ENCODE measurements around the gene HPS4.
"Not testable (repeated sequence)": the region's sequence is repeated elsewhere in the genome, so short reads cannot be mapped to it uniquely, and the experiment has no call there.

The HPS4 gene

DNA sequence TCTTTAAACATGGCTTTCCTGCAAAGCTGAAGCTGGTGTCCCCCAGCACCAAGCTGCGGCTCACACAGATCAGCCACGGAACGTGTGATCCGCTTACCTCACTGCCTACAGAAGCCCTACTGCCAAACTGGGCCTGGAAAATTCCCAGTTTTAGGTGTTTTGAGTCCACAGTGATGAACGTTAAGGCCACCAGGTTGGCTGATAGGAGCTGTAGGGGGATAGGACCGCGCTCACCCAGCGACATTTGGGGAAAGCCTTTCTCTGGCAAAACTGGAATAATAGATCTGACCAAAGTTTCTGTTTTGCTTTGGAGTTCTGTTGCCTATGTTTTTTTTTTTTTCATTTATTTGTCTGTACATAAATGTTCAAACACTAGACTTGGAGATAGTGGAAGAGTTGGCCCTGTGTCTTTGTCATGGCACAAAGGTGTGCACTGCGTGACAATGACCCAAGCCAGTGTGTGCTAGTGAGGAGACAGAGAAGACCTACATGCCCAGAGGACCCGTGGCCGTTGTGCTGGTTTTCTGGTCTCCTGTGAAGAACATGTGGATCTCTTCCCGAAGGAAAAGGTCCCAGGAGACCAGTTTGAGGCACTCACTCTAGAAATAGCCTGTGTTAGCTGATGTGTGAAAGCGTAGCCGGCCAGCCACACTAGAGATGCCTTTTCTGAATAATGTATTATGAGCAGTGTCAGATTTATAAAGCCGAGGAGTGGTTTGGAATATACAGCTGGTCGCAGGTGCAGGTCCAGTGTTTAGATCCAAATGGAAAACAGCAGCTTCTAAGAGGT is 39.5 kb downstream of the HPS4 start:
- Histone ChIP-seq H3K27me3 (no peaks in the 10 kb centered on the region), H3K9me3 (no peaks in the 10 kb centered on the region), H3K4me3 (ENCODE audit: low read depth, low read length) (no peak overlapping the region), H3K36me3 (no peaks in the 10 kb centered on the region), H3K4me1 (no peaks in the 10 kb centered on the region)
- no peak for TF ChIP-seq CTCF (IDR thresholded peaks at IDR 0.05; ENCODE audit: low read depth, low read length)
- DNase-seq = no peak

GRCh38 chr22:26442086-26442756 is 41.4 kb downstream of the HPS4 start:
- H3K4me1 ChIP-seq = no peaks in the 10 kb centered on the region

GRCh38 chr22:26439559-26439958 is 44.0 kb downstream of the HPS4 start:
- no peak overlapping the region for H3K4me3 ChIP-seq (ENCODE audit: low read depth, low read length)
- no peaks in the 10 kb centered on the region for H3K9me3 ChIP-seq
- H3K36me3 ChIP-seq = no peaks in the 10 kb centered on the region
- H3K4me1 ChIP-seq = no peaks in the 10 kb centered on the region
- DNase-seq = no peak
- no peak for TF ChIP-seq CTCF (IDR thresholded peaks at IDR 0.05; ENCODE audit: low read depth, low read length)
- no peaks in the 10 kb centered on the region for H3K27me3 ChIP-seq

More at GRCh38 chr22:26442086-26442756, 41.4 kb downstream of the HPS4 start:
- no peaks in the 10 kb centered on the region for H3K27me3 ChIP-seq
- TF ChIP-seq CTCF (IDR thresholded peaks at IDR 0.05; ENCODE audit: low read depth, low read length) = no peak
- no peak for DNase-seq
- no peaks in the 10 kb centered on the region for H3K36me3 ChIP-seq
- H3K9me3 ChIP-seq = no peaks in the 10 kb centered on the region
- H3K4me3 ChIP-seq (ENCODE audit: low read depth, low read length) = no peak overlapping the region

- not testable (repeated sequence) for H3K27me3 ChIP-seq, H3K9me3 ChIP-seq
Measured at GRCh38 chr22:26438776-26439175, 44.8 kb downstream of the HPS4 start.

DNA sequence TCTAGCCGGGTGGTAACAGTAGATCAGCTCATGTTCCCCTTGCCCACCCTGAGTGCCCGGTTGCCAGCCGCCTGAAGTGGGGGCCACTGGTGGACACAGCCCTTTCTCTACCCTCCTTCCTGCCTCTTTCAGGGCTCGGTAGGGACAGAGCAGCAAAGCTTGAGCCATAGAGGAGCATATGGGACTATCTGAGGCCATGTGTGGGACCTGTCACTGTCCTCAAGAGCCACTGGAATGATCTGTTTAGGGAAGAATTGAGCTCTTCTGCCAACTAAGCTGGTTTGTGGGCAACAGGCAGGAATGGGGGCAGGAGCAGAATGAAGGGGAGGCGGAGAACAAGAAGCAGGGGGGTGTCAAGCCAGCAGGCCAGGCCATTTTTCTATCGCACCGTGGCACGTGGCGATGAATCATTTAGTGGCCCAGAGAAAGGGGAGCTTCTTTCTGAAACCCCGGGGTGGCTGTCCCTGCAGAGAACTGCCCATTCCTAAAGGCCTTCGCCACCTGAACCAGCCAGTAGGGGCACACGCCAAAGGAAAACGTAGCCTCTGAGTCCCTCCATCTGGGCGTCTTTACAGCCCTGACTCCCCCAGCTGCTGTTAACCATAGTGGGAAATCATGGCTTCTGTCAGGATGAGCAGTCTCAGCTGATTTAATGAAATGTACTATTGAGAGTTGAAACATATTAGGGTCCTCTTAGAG is 45.7 kb downstream of the HPS4 start:
- Histone ChIP-seq H3K4me1 (no peaks in the 10 kb centered on the region), H3K9me3 (no peaks in the 10 kb centered on the region), H3K36me3 (no peaks in the 10 kb centered on the region), H3K27me3 (no peaks in the 10 kb centered on the region), H3K4me3 (ENCODE audit: low read depth, low read length) (no peak overlapping the region)
- no peak for TF ChIP-seq CTCF (IDR thresholded peaks at IDR 0.05; ENCODE audit: low read depth, low read length)
- DNase-seq = no peak

More at GRCh38 chr22:26438776-26439175, 44.8 kb downstream of the HPS4 start:
- DNase-seq; H3K4me1 ChIP-seq; H3K36me3 ChIP-seq; H3K4me3 ChIP-seq (ENCODE audit: low read depth, low read length): not testable (repeated sequence)

- no peaks in the 10 kb centered on the region for H3K36me3 ChIP-seq
Measured at GRCh38 chr22:26436903-26437515, 46.6 kb downstream of the HPS4 start.

More at GRCh38 chr22:26436903-26437515, 46.6 kb downstream of the HPS4 start:
- Histone ChIP-seq H3K9me3 (no peaks in the 10 kb centered on the region), H3K27me3 (no peaks in the 10 kb centered on the region), H3K4me3 (ENCODE audit: low read depth, low read length) (no peak overlapping the region), H3K4me1 (no peaks in the 10 kb centered on the region)
- no peak for TF ChIP-seq CTCF (IDR thresholded peaks at IDR 0.05; ENCODE audit: low read depth, low read length)
- no peak for DNase-seq

Measured in BE2C (cell line).